Fibroblast of pulmonary artery (primary cell): ENCODE results near the gene ROS1.
"Not testable (repeated sequence)": the region's sequence is repeated elsewhere in the genome, so short reads cannot be mapped to it uniquely, and the experiment has no call there.

Experiments used
- DNase-seq: peaks from one replicate; pipeline ENCODE4 v3.0.0-alpha.2; 2010; ENCODE audit warnings: low read depth
- H3K4me3 ChIP-seq: replicated peaks from 2 replicates; pipeline ENCODE4 v1.5.1; 2011; ENCODE audit warnings: low read depth, mild to moderate bottlenecking, control low read depth, low read length, moderate library complexity
- CTCF ChIP-seq: IDR thresholded peaks from 2 replicates; pipeline ENCODE4 v1.5.1; 2011; ENCODE audit warnings: mild to moderate bottlenecking, control low read depth, low read length, inconsistent platforms; ENCODE audit errors: missing control alignments

Gene ROS1

GRCh38 chr6:117387454-117387974 is 38.2 kb downstream of the ROS1 start:
- H3K4me3 ChIP-seq = no peak overlapping the region
- no peak for DNase-seq
- no peak for TF ChIP-seq CTCF

- H3K4me3 ChIP-seq = no peak overlapping the region
- no peak for TF ChIP-seq CTCF
- DNase-seq = no peak
Observed at GRCh38 chr6:117384659-117385058, 41.1 kb downstream of the ROS1 start.

GRCh38 chr6:117381749-117382148 is 44.0 kb downstream of the ROS1 start:
- H3K4me3 ChIP-seq = no peak overlapping the region
- no peak for DNase-seq
- no peak for TF ChIP-seq CTCF

- no peak for DNase-seq
- H3K4me3 ChIP-seq = no peak overlapping the region
- no peak for TF ChIP-seq CTCF
Observed at GRCh38 chr6:117380298-117380697, 45.4 kb downstream of the ROS1 start.

GRCh38 chr6:117375446-117375845 is 50.3 kb downstream of the ROS1 start:
- DNase-seq = no peak
- H3K4me3 ChIP-seq = no peak overlapping the region
- no peak for TF ChIP-seq CTCF

- no peak for TF ChIP-seq CTCF
- DNase-seq = no peak
- H3K4me3 ChIP-seq = no peak overlapping the region
Observed at GRCh38 chr6:117373211-117373813, 52.4 kb downstream of the ROS1 start.

GRCh38 chr6:117372289-117372688 is 53.5 kb downstream of the ROS1 start:
- DNase-seq, H3K4me3 ChIP-seq: not testable (repeated sequence)

- DNase-seq = no peak
- no peak for TF ChIP-seq CTCF
- no peak overlapping the region for H3K4me3 ChIP-seq
Observed at GRCh38 chr6:117371492-117371891, 54.2 kb downstream of the ROS1 start.
